Muscle layer of colon (tissue), 2 donors: ENCODE measurements around the gene ELMO2.
"Not testable (repeated sequence)": the region's sequence is repeated elsewhere in the genome, so short reads cannot be mapped to it uniquely, and the experiment has no call there.

Experiments
- H3K27ac ChIP-seq: one replicate; pipeline ENCODE4 v1.7.0; 2013; ENCODE audit warnings: low read depth, mild to moderate bottlenecking, low read length, moderate library complexity
- H3K27me3 ChIP-seq, 2 donors: one replicate each; pipeline ENCODE4 v1.7.0; 2013; ENCODE audit warnings: low read length in 2 of 2, mild to moderate bottlenecking in 2 of 2; ENCODE audit not compliant: insufficient read depth in 2 of 2, control insufficient read depth in 1 of 2
- H3K36me3 ChIP-seq: one replicate; pipeline ENCODE4 v1.7.0; 2013; ENCODE audit warnings: mild to moderate bottlenecking, low read length; ENCODE audit not compliant: insufficient read depth
- H3K4me1 ChIP-seq: one replicate; pipeline ENCODE4 v1.7.0; 2013; ENCODE audit warnings: mild to moderate bottlenecking, low read length; ENCODE audit not compliant: insufficient read depth
- H3K4me3 ChIP-seq, 2 donors: one replicate each; pipeline ENCODE4 v1.7.0; 2013; ENCODE audit warnings: low read length in 2 of 2, low read depth in 1 of 2, mild to moderate bottlenecking in 1 of 2, moderate library complexity in 1 of 2
- H3K9ac ChIP-seq: one replicate; pipeline ENCODE4 v1.7.0; 2013; ENCODE audit warnings: low read length
- H3K9me3 ChIP-seq: one replicate; pipeline ENCODE4 v1.7.0; 2013; ENCODE audit warnings: mild to moderate bottlenecking, low read length
- donor health status: abdominal sarcoma.
- donor health status: Adenocarcinoma of cecum.

Gene ELMO2

GRCh38 chr20:46387054-46387453 lies 19.4 kb downstream of the ELMO2 start:
- not testable (repeated sequence) for H3K27ac ChIP-seq, H3K27me3 ChIP-seq, H3K9ac ChIP-seq, H3K4me1 ChIP-seq, H3K4me3 ChIP-seq, H3K9me3 ChIP-seq
- H3K36me3 ChIP-seq, result peaks cover 84% of the 10 kb centered on the region

- H3K9ac ChIP-seq, result no peak overlapping the region
- no peak overlapping the region for H3K4me3 ChIP-seq
- no peaks in the 10 kb centered on the region for H3K9me3 ChIP-seq
- peaks cover 91% of the 10 kb centered on the region for H3K36me3 ChIP-seq
- H3K27ac ChIP-seq, result no peak overlapping the region
- H3K4me1 ChIP-seq, result no peaks in the 10 kb centered on the region
- H3K27me3 ChIP-seq, result no peaks in the 10 kb centered on the region
Measured at GRCh38 chr20:46378412-46379009, 27.9 kb downstream of the ELMO2 start.

GRCh38 chr20:46377518-46377917 lies 28.9 kb downstream of the ELMO2 start:
- Histone ChIP-seq H3K27me3 (no peaks in the 10 kb centered on the region), H3K27ac (no peak overlapping the region), H3K4me3 (no peak overlapping the region), H3K36me3 (peaks cover 91% of the 10 kb centered on the region), H3K4me1 (no peaks in the 10 kb centered on the region), H3K9ac (no peak overlapping the region), H3K9me3 (no peaks in the 10 kb centered on the region)

GRCh38 chr20:46376196-46376785 lies 30.1 kb downstream of the ELMO2 start:
- Histone ChIP-seq H3K9me3 (no peaks in the 10 kb centered on the region), H3K27ac (no peak overlapping the region), H3K4me1 (no peaks in the 10 kb centered on the region)

GRCh38 chr20:46375771-46376170 lies 30.6 kb downstream of the ELMO2 start:
- Histone ChIP-seq H3K36me3 (peaks cover 91% of the 10 kb centered on the region), H3K9ac (no peak overlapping the region), H3K4me1 (no peaks in the 10 kb centered on the region), H3K4me3 (no peak overlapping the region), H3K27ac (no peak overlapping the region), H3K27me3 (no peaks in the 10 kb centered on the region), H3K9me3 (no peaks in the 10 kb centered on the region)

More at GRCh38 chr20:46376196-46376785, 30.1 kb downstream of the ELMO2 start:
- Histone ChIP-seq H3K27me3 (no peaks in the 10 kb centered on the region), H3K9ac (no peak overlapping the region), H3K4me3 (no peak overlapping the region), H3K36me3 (peaks cover 89% of the 10 kb centered on the region)

- Histone ChIP-seq H3K9ac (no peak overlapping the region), H3K36me3 (peaks cover 90% of the 10 kb centered on the region), H3K4me3 (no peak overlapping the region), H3K9me3 (no peaks in the 10 kb centered on the region), H3K27ac (no peak overlapping the region), H3K4me1 (no peaks in the 10 kb centered on the region), H3K27me3 (no peaks in the 10 kb centered on the region)
Measured at GRCh38 chr20:46374383-46374782, 32.0 kb downstream of the ELMO2 start.

- Histone ChIP-seq H3K9me3 (no peaks in the 10 kb centered on the region), H3K4me1 (no peaks in the 10 kb centered on the region), H3K27ac (no peak overlapping the region), H3K9ac (no peak overlapping the region), H3K27me3 (no peaks in the 10 kb centered on the region), H3K4me3 (no peak overlapping the region), H3K36me3 (peaks cover 95% of the 10 kb centered on the region)
Measured at GRCh38 chr20:46371656-46372055, 34.8 kb downstream of the ELMO2 start.

GRCh38 chr20:46368902-46369268 lies 37.5 kb downstream of the ELMO2 start:
- peaks cover 78% of the 10 kb centered on the region for H3K36me3 ChIP-seq
- H3K9me3 ChIP-seq, result no peaks in the 10 kb centered on the region
- no peak overlapping the region for H3K4me3 ChIP-seq
- H3K27ac ChIP-seq, result no peak overlapping the region
- peaks cover 13% of the 10 kb centered on the region for H3K4me1 ChIP-seq
- H3K27me3 ChIP-seq, result no peaks in the 10 kb centered on the region
- no peak overlapping the region for H3K9ac ChIP-seq

GRCh38 chr20:46367967-46368901 lies 38.2 kb downstream of the ELMO2 start:
- peaks cover 71% of the 10 kb centered on the region for H3K36me3 ChIP-seq
- H3K27ac ChIP-seq, result no peak overlapping the region
- H3K9me3 ChIP-seq, result no peaks in the 10 kb centered on the region

GRCh38 chr20:46367234-46367633 lies 39.2 kb downstream of the ELMO2 start:
- H3K9me3 ChIP-seq, result no peaks in the 10 kb centered on the region
- no peak overlapping the region for H3K27ac ChIP-seq
- H3K27me3 ChIP-seq, result no peaks in the 10 kb centered on the region
- peaks cover 61% of the 10 kb centered on the region for H3K36me3 ChIP-seq
- H3K4me3 ChIP-seq, result no peak overlapping the region
- H3K9ac ChIP-seq, result no peak overlapping the region
- H3K4me1 ChIP-seq, result peaks cover 27% of the 10 kb centered on the region

More at GRCh38 chr20:46367967-46368901, 38.2 kb downstream of the ELMO2 start:
- Histone ChIP-seq H3K27me3 (no peaks in the 10 kb centered on the region), H3K4me3 (no peak overlapping the region), H3K4me1 (peaks cover 17% of the 10 kb centered on the region), H3K9ac (no peak overlapping the region)

GRCh38 chr20:46366826-46367225 lies 39.6 kb downstream of the ELMO2 start:
- peaks cover 59% of the 10 kb centered on the region for H3K36me3 ChIP-seq
- no peak overlapping the region for H3K27ac ChIP-seq
- H3K4me3 ChIP-seq, result no peak overlapping the region
- no peak overlapping the region for H3K9ac ChIP-seq
- H3K4me1 ChIP-seq, result peaks cover 31% of the 10 kb centered on the region
- H3K27me3 ChIP-seq, result no peaks in the 10 kb centered on the region
- no peaks in the 10 kb centered on the region for H3K9me3 ChIP-seq
